Measurements from ENCODE around the gene KIAA0040. TPM values are rescaled to one million over a fixed set of nuclear protein-coding genes. Genes with fewer than 3 reads are reported as not detected.

Gene KIAA0040
- total and polyA plus RNA-seq, 8 donors, result 17.6 to 42.9 (median 21.9) TPM

- Histone ChIP-seq H3K36me3 (no peaks in the 10 kb centered on the region), H3K9me3 (no peaks in the 10 kb centered on the region), H3K4me3 (no peak overlapping the region), H3K27ac (no peak overlapping the region), H3K4me1 (peaks cover 8 to 9% of the 10 kb centered on the region in 2 donors), H3K27me3 (no peaks in the 10 kb centered on the region)
- no peak for ATAC-seq
- intact Hi-C loops (cut with DNase I), result loop anchor here in 1 of 2 donors (5.0 kb wide), 1 partner anchor 102 kb away; no protein-coding TSS in a partner anchor
- DNase-seq, result no peak
- no peak for TF ChIP-seq CTCF (IDR thresholded peaks at IDR 0.05)
Measured at GRCh38 chr1:175134500-175134899, 58.1 kb downstream of the KIAA0040 start.

- no peaks in the 10 kb centered on the region for H3K9me3 ChIP-seq
- intact Hi-C loops (cut with DNase I), result loop anchor here in 1 of 2 donors (5.0 kb wide), 1 partner anchor 102 kb away; no protein-coding TSS in a partner anchor
- no peak overlapping the region for H3K27ac ChIP-seq
- H3K36me3 ChIP-seq, result no peaks in the 10 kb centered on the region
- no peaks in the 10 kb centered on the region for H3K27me3 ChIP-seq
- peaks cover 8 to 14% of the 10 kb centered on the region in 2 donors for H3K4me1 ChIP-seq
- TF ChIP-seq CTCF (IDR thresholded peaks at IDR 0.05), result no peak
- ATAC-seq, result no peak
- no peak for DNase-seq
- H3K4me3 ChIP-seq, result no peak overlapping the region
Measured at GRCh38 chr1:175133673-175134435, 58.7 kb downstream of the KIAA0040 start.

GRCh38 chr1:175132436-175132835, 60.1 kb downstream of the KIAA0040 start:
- peaks cover 8 to 29% of the 10 kb centered on the region in 2 donors for H3K4me1 ChIP-seq
- H3K27ac ChIP-seq, result no peak overlapping the region
- peak in 1 of 4 donors; percentile 19 for DNase-seq
- no peak for TF ChIP-seq CTCF (IDR thresholded peaks at IDR 0.05)
- H3K9me3 ChIP-seq, result no peaks in the 10 kb centered on the region
- peak; percentile 34 for ATAC-seq
- H3K36me3 ChIP-seq, result no peaks in the 10 kb centered on the region
- intact Hi-C loops (cut with DNase I), result loop anchor here in 1 of 2 donors (5.0 kb wide), 1 partner anchor 100 kb away; no protein-coding TSS in a partner anchor
- H3K4me3 ChIP-seq, result no peak overlapping the region
- H3K27me3 ChIP-seq, result no peaks in the 10 kb centered on the region

- ATAC-seq (no peak), DNase-seq (no peak)
- H3K4me1 ChIP-seq, result peaks cover 8 to 33% of the 10 kb centered on the region in 2 donors
- no peak for TF ChIP-seq CTCF (IDR thresholded peaks at IDR 0.05)
- no peaks in the 10 kb centered on the region for H3K27me3 ChIP-seq
- H3K9me3 ChIP-seq, result no peaks in the 10 kb centered on the region
- H3K36me3 ChIP-seq, result no peaks in the 10 kb centered on the region
- H3K27ac ChIP-seq, result peak overlapping the region in 1 of 2 donors; percentile 7
- intact Hi-C loops (cut with DNase I), result loop anchor here in 1 of 2 donors (5.0 kb wide), 1 partner anchor 99 kb away; no protein-coding TSS in a partner anchor
- H3K4me3 ChIP-seq, result no peak overlapping the region
Measured at GRCh38 chr1:175131095-175131494, 61.5 kb downstream of the KIAA0040 start.

- no peak for ATAC-seq
- Histone ChIP-seq H3K36me3 (no peaks in the 10 kb centered on the region), H3K27me3 (no peaks in the 10 kb centered on the region), H3K4me1 (peaks cover 8 to 33% of the 10 kb centered on the region in 2 donors), H3K4me3 (no peak overlapping the region), H3K9me3 (no peaks in the 10 kb centered on the region), H3K27ac (peak overlapping the region in 1 of 2 donors; percentile 7)
- no peak for DNase-seq
- intact Hi-C loops (cut with DNase I), result loop anchor here in 1 of 2 donors (5.0 kb wide), 1 partner anchor 98 kb away; no protein-coding TSS in a partner anchor
- TF ChIP-seq CTCF (IDR thresholded peaks at IDR 0.05), result no peak
Measured at GRCh38 chr1:175130649-175131045, 61.9 kb downstream of the KIAA0040 start.

Measured in left lung (tissue), 10 donors.